DND-41 (cell line): ENCODE data around the gene MBD2.

ENCODE experiments used
- ATAC-seq: fragments of 200-7000 bp; cut with Tn5 transposase; 3 replicates; pipeline ENCODE4 v1.9.1; 2021; ENCODE audit warnings: low read depth; ENCODE audit not compliant: insufficient read depth
- DNase-seq: peaks from one replicate; pipeline ENCODE4 v3.0.0-alpha.2; 2020
- H2AFZ ChIP-seq: 2 replicates; pipeline ENCODE4 v1.6.0; 2012; ENCODE audit warnings: low read depth, low read length
- H3K27ac ChIP-seq: 2 replicates; pipeline ENCODE4 v1.5.1; 2012; ENCODE audit warnings: low read length, inconsistent platforms
- H3K27me3 ChIP-seq: fragments of 200-600 bp; sonication (generic); 2 replicates; pipeline ENCODE4 v1.6.0; 2012; ENCODE audit warnings: low read length, mild to moderate bottlenecking, inconsistent platforms; ENCODE audit not compliant: insufficient read depth, poor library complexity
- H3K36me3 ChIP-seq: 2 replicates; pipeline ENCODE4 v1.5.1; 2012; ENCODE audit warnings: low read length, inconsistent platforms; ENCODE audit not compliant: insufficient read depth
- H3K4me1 ChIP-seq: 2 replicates; pipeline ENCODE4 v1.5.1; 2012; ENCODE audit warnings: mild to moderate bottlenecking, low read length; ENCODE audit not compliant: insufficient read depth
- H3K4me2 ChIP-seq: 2 replicates; pipeline ENCODE4 v1.6.0; 2012; ENCODE audit warnings: mild to moderate bottlenecking, moderate library complexity, low read length, inconsistent platforms; ENCODE audit not compliant: insufficient read depth
- H3K4me3 ChIP-seq, 2 experiments: fragments of 200-600 bp in 1 of 2; shearing (Covaris generic) in 1 of 2; 2 replicates each; pipeline ENCODE4 v1.5.1; 2012 to 2016; ENCODE audit warnings: inconsistent platforms in 2 of 2, low read length in 2 of 2, mild to moderate bottlenecking in 2 of 2, low read depth in 1 of 2, moderate library complexity in 1 of 2
- H3K79me2 ChIP-seq: 2 replicates; pipeline ENCODE4 v1.6.0; 2012; ENCODE audit warnings: low read length, inconsistent platforms; ENCODE audit not compliant: insufficient read depth
- H3K9ac ChIP-seq: 2 replicates; pipeline ENCODE4 v1.6.0; 2012; ENCODE audit warnings: low read depth, mild to moderate bottlenecking, inconsistent platforms, low read length, moderate library complexity
- H3K9me3 ChIP-seq: 2 replicates; pipeline ENCODE4 v1.5.1; 2012; ENCODE audit warnings: low read length, moderate library complexity, mild to moderate bottlenecking, inconsistent platforms; ENCODE audit not compliant: insufficient read depth, severe bottlenecking
- H4K20me1 ChIP-seq: 2 replicates; pipeline ENCODE4 v1.6.0; 2012; ENCODE audit warnings: low read length; ENCODE audit not compliant: insufficient read depth
- EZH2 ChIP-seq: IDR thresholded peaks from 3 replicates; pipeline ENCODE4 v1.6.1; 2012; ENCODE audit warnings: borderline replicate concordance, low read depth, mild to moderate bottlenecking, moderate library complexity, low read length, inconsistent platforms; ENCODE audit not compliant: severe bottlenecking
- TF ChIP-seq, protein P1 (sequence below): IDR thresholded peaks from 2 replicates; pipeline ENCODE4 v1.5.1; 2012; ENCODE audit warnings: borderline replicate concordance, low read length, moderate library complexity, mild to moderate bottlenecking; ENCODE audit not compliant: poor library complexity, severe bottlenecking; ENCODE audit errors: extremely low read depth

The MBD2 gene

DNA sequence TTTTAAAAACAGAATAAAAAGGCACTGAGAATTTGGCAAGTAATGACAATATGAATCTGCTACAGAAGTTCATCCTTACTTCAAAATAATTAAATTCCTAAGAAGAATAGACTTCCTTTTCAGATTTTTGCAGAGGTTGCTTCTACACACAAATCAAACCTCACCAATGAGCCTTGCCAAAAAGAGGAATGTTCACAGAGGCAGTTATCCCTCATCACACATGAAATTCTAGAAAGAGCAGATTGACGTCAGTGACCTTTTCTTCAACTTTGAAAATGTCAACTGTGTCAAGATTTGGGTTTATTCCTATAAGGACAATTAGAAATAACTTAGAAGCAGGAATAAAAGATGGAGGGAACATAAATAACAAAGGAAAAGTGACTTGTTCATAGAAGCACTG lies 64.6 kb downstream of the MBD2 start:
- Histone ChIP-seq H3K27ac (no peak overlapping the region), H3K27me3 (no peaks in the 10 kb centered on the region), H3K9ac (no peak overlapping the region), H3K4me2 (no peak overlapping the region), H3K4me1 (no peaks in the 10 kb centered on the region), H2AFZ (no peak overlapping the region), H3K4me3 (no peak overlapping the region), H3K9me3 (no peaks in the 10 kb centered on the region), H4K20me1 (peaks cover 8% of the 10 kb centered on the region; the same call in 1 of the 2 replicates), H3K36me3 (peaks cover 89% of the 10 kb centered on the region), H3K79me2 (no peaks in the 10 kb centered on the region)
- DNase-seq = no peak
- no peak for TF ChIP-seq EZH2
- TF ChIP-seq, protein P1, sequence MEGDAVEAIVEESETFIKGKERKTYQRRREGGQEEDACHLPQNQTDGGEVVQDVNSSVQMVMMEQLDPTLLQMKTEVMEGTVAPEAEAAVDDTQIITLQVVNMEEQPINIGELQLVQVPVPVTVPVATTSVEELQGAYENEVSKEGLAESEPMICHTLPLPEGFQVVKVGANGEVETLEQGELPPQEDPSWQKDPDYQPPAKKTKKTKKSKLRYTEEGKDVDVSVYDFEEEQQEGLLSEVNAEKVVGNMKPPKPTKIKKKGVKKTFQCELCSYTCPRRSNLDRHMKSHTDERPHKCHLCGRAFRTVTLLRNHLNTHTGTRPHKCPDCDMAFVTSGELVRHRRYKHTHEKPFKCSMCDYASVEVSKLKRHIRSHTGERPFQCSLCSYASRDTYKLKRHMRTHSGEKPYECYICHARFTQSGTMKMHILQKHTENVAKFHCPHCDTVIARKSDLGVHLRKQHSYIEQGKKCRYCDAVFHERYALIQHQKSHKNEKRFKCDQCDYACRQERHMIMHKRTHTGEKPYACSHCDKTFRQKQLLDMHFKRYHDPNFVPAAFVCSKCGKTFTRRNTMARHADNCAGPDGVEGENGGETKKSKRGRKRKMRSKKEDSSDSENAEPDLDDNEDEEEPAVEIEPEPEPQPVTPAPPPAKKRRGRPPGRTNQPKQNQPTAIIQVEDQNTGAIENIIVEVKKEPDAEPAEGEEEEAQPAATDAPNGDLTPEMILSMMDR = no peak
- ATAC-seq = no peak

DNA sequence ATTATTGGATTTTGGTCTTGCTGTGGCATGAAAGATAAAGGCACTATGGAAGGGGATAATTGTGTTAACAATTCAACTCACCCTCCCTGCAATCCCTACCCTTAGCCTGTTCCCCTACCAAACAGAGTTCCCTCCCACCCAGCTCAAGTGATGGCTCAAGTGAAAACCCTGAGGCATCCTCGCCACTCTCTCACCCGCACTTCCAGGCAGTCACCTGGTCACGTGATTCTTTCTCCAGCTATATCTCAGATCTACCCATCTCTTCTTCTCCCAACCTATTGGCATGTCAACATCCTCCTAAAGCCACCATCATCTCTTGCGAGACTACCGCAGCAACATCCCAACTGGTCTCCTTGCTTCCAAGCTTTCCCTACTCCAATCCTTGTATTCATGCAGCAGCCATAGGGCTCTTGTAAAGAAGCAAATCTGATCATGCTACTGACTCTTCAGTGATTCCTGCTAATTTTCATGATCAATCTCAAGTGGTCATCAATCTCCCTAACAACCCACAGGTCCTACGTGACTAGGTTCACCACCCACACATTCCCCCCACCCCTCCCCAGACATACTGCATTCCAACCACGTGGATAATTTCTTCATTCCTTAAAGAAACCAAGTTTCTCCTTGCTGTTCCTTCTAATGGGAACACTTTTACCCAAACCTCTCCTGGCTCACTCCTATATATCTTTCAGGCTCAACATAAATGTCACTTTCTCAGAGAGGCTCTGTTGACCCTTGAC lies 66.7 kb downstream of the MBD2 start:
- Histone ChIP-seq H3K4me1 (no peaks in the 10 kb centered on the region), H2AFZ (no peak overlapping the region), H3K79me2 (no peaks in the 10 kb centered on the region), H3K36me3 (peaks cover 93% of the 10 kb centered on the region), H3K27ac (no peak overlapping the region), H3K9me3 (no peaks in the 10 kb centered on the region), H3K9ac (no peak overlapping the region), H3K4me3 (no peak overlapping the region), H4K20me1 (peaks cover 8% of the 10 kb centered on the region; the same call in 1 of the 2 replicates), H3K27me3 (no peaks in the 10 kb centered on the region), H3K4me2 (no peak overlapping the region)
- TF ChIP-seq, protein P1 = no peak
- no peak for TF ChIP-seq EZH2
- ATAC-seq = no peak
- no peak for DNase-seq

- no peak for TF ChIP-seq EZH2
- TF ChIP-seq, protein P1 = no peak
- no peak overlapping the region for H3K4me2 ChIP-seq
- no peaks in the 10 kb centered on the region for H3K79me2 ChIP-seq
- no peaks in the 10 kb centered on the region for H3K4me1 ChIP-seq
- H3K36me3 ChIP-seq = peaks cover 80% of the 10 kb centered on the region
- no peak overlapping the region for H2AFZ ChIP-seq
- no peak for ATAC-seq
- H3K27me3 ChIP-seq = no peaks in the 10 kb centered on the region
- H3K27ac ChIP-seq = no peak overlapping the region
- H3K9ac ChIP-seq = no peak overlapping the region
- no peaks in the 10 kb centered on the region for H3K9me3 ChIP-seq
- DNase-seq = no peak
- H3K4me3 ChIP-seq = no peak overlapping the region
- peaks cover 3% of the 10 kb centered on the region; the same call in 1 of the 2 replicates for H4K20me1 ChIP-seq
These were observed 69.1 kb downstream of the MBD2 start for GRCh38 chr18:54155412-54155811.
